HepG2 (cell line): ENCODE results near the gene CPNE8. TPM values are rescaled to one million over a fixed set of nuclear protein-coding genes. Genes with fewer than 3 reads are reported as not detected.

Experiments
- ATAC-seq: fragments of 200-7000 bp; cut with Tn5 transposase; 3 replicates; pipeline ENCODE4 v1.9.1; 2020; ENCODE audit warnings: mild to moderate bottlenecking, moderate library complexity
- BruUV-seq: library from RNA; stranded (reverse); fragments of 400-500 nt; replicated peaks from 2 replicates; lab custom pipeline; 2021; lab: Mats Ljungman, UMichigan
- CTCF ChIA-PET: fragments of 300-600 bp; formaldehyde crosslinking; extraction: SDS; loops from one replicate; lab custom pipeline; 2021; ENCODE audit warnings: low total read pairs, inconsistent platforms, low intra/inter-chr PET ratio; lab: Yijun Ruan, JAX
- POLR2A ChIA-PET: fragments of 350-600 bp; sonication (Branson Sonifier 250); formaldehyde crosslinking; loops from one replicate; lab custom pipeline; 2020; ENCODE audit warnings: antibody characterized with exemption, inconsistent platforms; lab: Yijun Ruan, JAX
- DNase-seq: peaks from one replicate; pipeline ENCODE4 v3.0.0-alpha.2; 2015; ENCODE audit warnings: low spot score
- FAIRE-seq: peaks from 3 replicates; lab custom pipeline; 2011; peaks lifted over from hg19 to GRCh38; lab: Jason Lieb, UNC
- H2AFZ ChIP-seq: one replicate; pipeline ENCODE4 v1.6.1; 2011; ENCODE audit warnings: low read length, inconsistent platforms
- H3K27ac ChIP-seq: fragments of 300-600 bp; 3 replicates; pipeline ENCODE4 v1.8.0; 2011; ENCODE audit warnings: mixed run types, mild to moderate bottlenecking, mixed read lengths, low read length, inconsistent platforms; ENCODE audit not compliant: insufficient read depth; ENCODE audit errors: extremely low read length
- H3K27me3 ChIP-seq, 2 experiments: fragments of 200-600 bp in 1 of 2; 2 replicates in 1 of 2; 3 replicates in 1 of 2; pipeline versions ENCODE4 v1.6.0 to v1.8.0; 2011; ENCODE audit warnings: low read length in 2 of 2, mild to moderate bottlenecking in 2 of 2, moderate library complexity in 2 of 2, inconsistent platforms in 1 of 2; ENCODE audit not compliant: insufficient read depth in 2 of 2, control insufficient read depth in 1 of 2
- H3K36me3 ChIP-seq, 2 experiments: fragments of 200-600 bp in 1 of 2; replicated peaks in 1 of 2; 2 replicates in 1 of 2; 3 replicates in 1 of 2; pipeline versions ENCODE4 v1.5.1 to v1.8.0; 2011; ENCODE audit warnings: low read length in 2 of 2, inconsistent platforms in 1 of 2; ENCODE audit not compliant: insufficient read depth in 2 of 2, control insufficient read depth in 1 of 2
- H3K4me1 ChIP-seq: 2 replicates; pipeline ENCODE4 v1.5.1; 2012; ENCODE audit warnings: low read length, inconsistent platforms; ENCODE audit not compliant: insufficient read depth
- H3K4me2 ChIP-seq: 2 replicates; pipeline ENCODE4 v1.6.0; 2011; ENCODE audit warnings: low read depth, low read length, inconsistent platforms
- H3K4me3 ChIP-seq, 3 experiments: fragments of 200-600 bp in 1 of 3; sonication (generic), shearing (Covaris generic) in 1 of 3; replicated peaks in 1 of 3; 2 replicates each; pipeline ENCODE4 v1.5.1; 2011 to 2016; ENCODE audit warnings: low read length in 3 of 3, inconsistent platforms in 2 of 3, low read depth in 2 of 3, mild to moderate bottlenecking in 2 of 3, control low read depth in 1 of 3, mixed read lengths in 1 of 3; ENCODE audit not compliant: insufficient read depth in 1 of 3
- H3K79me2 ChIP-seq: one replicate; pipeline ENCODE4 v1.6.1; 2011; ENCODE audit warnings: low read length, inconsistent platforms; ENCODE audit not compliant: insufficient read depth
- H3K9ac ChIP-seq: 2 replicates; pipeline ENCODE4 v1.6.0; 2011; ENCODE audit warnings: mild to moderate bottlenecking, low read depth, low read length, inconsistent platforms; ENCODE audit not compliant: insufficient read depth
- H3K9me3 ChIP-seq: 2 replicates; pipeline ENCODE4 v1.5.1; 2012; ENCODE audit warnings: mild to moderate bottlenecking, low read length
- H4K20me1 ChIP-seq: 2 replicates; pipeline ENCODE4 v1.6.0; 2011; ENCODE audit warnings: inconsistent platforms, mild to moderate bottlenecking, low read length, moderate library complexity; ENCODE audit not compliant: insufficient read depth
- ATF6 ChIP-seq: sonication (generic); formaldehyde crosslinking; conservative IDR thresholded peaks from 2 replicates; pipeline ENCODE4 v1.4.0; 2020; ENCODE audit warnings: missing genetic modification reagents
- E2F5 ChIP-seq: sonication (generic); formaldehyde crosslinking; conservative IDR thresholded peaks from 2 replicates; pipeline ENCODE4 v1.4.0; 2020; ENCODE audit warnings: missing genetic modification reagents
- FOXA3 ChIP-seq: IDR thresholded peaks from 2 replicates; pipeline ENCODE4 v1.6.1; 2016; ENCODE audit warnings: missing genetic modification reagents, missing compliant biosample characterization
- MATR3 ChIP-seq: sonication (generic); formaldehyde crosslinking; IDR thresholded peaks from 2 replicates; pipeline ENCODE4 v1.4.0; 2020; ENCODE audit warnings: missing genetic modification reagents
- RAD21 ChIP-seq: fragments of 450-650 bp; formaldehyde crosslinking; IDR thresholded peaks from 2 replicates; pipeline ENCODE4 v1.5.0; 2020; ENCODE audit warnings: mild to moderate bottlenecking
- RXRB ChIP-seq: IDR thresholded peaks from 2 replicates; pipeline ENCODE4 v1.6.1; 2016; ENCODE audit warnings: borderline replicate concordance, missing genetic modification reagents, missing compliant biosample characterization
- SMAD1 ChIP-seq: sonication (generic); formaldehyde crosslinking; IDR thresholded peaks from 2 replicates; pipeline ENCODE4 v1.4.0; 2020; ENCODE audit warnings: missing genetic modification reagents, low read depth, mild to moderate bottlenecking, borderline replicate concordance
- SRSF9 ChIP-seq: fragments of 200-400 bp; formaldehyde crosslinking; IDR thresholded peaks from 2 replicates; pipeline ENCODE4 v1.6.1; 2018; ENCODE audit warnings: borderline replicate concordance, mild to moderate bottlenecking, low read depth, low read length; ENCODE audit not compliant: insufficient read depth, poor library complexity, severe bottlenecking
- TIGD3 ChIP-seq: sonication (generic); formaldehyde crosslinking; IDR thresholded peaks from 2 replicates; pipeline ENCODE4 v1.5.1; 2020; ENCODE audit warnings: mild to moderate bottlenecking, missing genetic modification reagents, borderline replicate concordance
- ZFP91 ChIP-seq: sonication (generic); formaldehyde crosslinking; IDR thresholded peaks from 2 replicates; pipeline ENCODE4 v1.9.0; 2022; ENCODE audit warnings: missing genetic modification reagents, mild to moderate bottlenecking, borderline replicate concordance
- ZNF263 ChIP-seq: sonication (generic); formaldehyde crosslinking; IDR thresholded peaks from 2 replicates; pipeline ENCODE4 v1.4.0; 2020; ENCODE audit warnings: missing genetic modification reagents
- ZNF546 ChIP-seq: sonication (generic); formaldehyde crosslinking; conservative IDR thresholded peaks from 2 replicates; pipeline ENCODE4 v1.8.1; 2023; ENCODE audit warnings: mild to moderate bottlenecking, missing genetic modification reagents
- ZNF597 ChIP-seq: sonication (generic); formaldehyde crosslinking; IDR thresholded peaks from 2 replicates; pipeline ENCODE4 v1.5.0; 2020; ENCODE audit warnings: missing genetic modification reagents
- WGBS: methylation state at CpG from one replicate; pipeline ENCODE4 v1.1.6; 2017; ENCODE audit warnings: low lambda C conversion rate; 5-methylcytosine and 5-hydroxymethylcytosine counted together
- in situ Hi-C: cut with HindIII; loops from 2 replicates; pipeline ENCODE4 v1.10.0; 2017; ENCODE audit warnings: low pct_unique_long_range_greater_than_20kb; ENCODE audit not compliant: extremely low pct_ligation_motif_present
- intact Hi-C: fragments of 100-400 bp; cut with micrococcal nuclease; formaldehyde crosslinking; loops from one replicate; pipeline ENCODE4 v1.10.0; 2022; ENCODE audit not compliant: unreplicated experiment
- polyA plus RNA-seq, 8 experiments: library from polyadenylated mRNA; depleted of rRNA in 3 of 8; stranded (reverse) in 7 of 8; unstranded in 1 of 8; fragments of >200 nt; fragmentation: Illumina TruSeq in 4 of 8; extraction: Trizol in 4 of 8; gene quantifications; 2 replicates each; pipeline versions ENCODE4 v1.2.1 to v1.2.3, GENCODE V29; 2011 to 2016; ENCODE audit warnings: low read depth in 4 of 8, missing spikeins in 1 of 8, mixed read lengths in 1 of 8; ENCODE audit not compliant: insufficient read depth in 1 of 8
- total RNA-seq, 5 experiments: library from RNA; depleted of rRNA; stranded (reverse); fragments of >200 nt; fragmentation: Illumina TruSeq; extraction: Trizol; gene quantifications; 2 replicates each; pipeline ENCODE4 v1.2.3, GENCODE V29; 2016; ENCODE audit warnings: low read depth in 1 of 5
- TF ChIP-seq, protein P1 (sequence below): IDR thresholded peaks from 2 replicates; pipeline ENCODE4 v1.6.1; 2018; ENCODE audit warnings: missing genetic modification reagents, mild to moderate bottlenecking, missing compliant biosample characterization

CPNE8 gene
- total and polyA plus RNA-seq, 2 of the 13 experiments (the other 11 are each of a cell fraction or from before 2014, with no cell fraction given) = 2.4 to 2.7 TPM

- TF ChIP-seq TIGD3 (no peak), SMAD1 (no peak), ZFP91 (no peak), ZNF546 (CRISPR knock-in tag) (no peak), ATF6 (CRISPR knock-in tag) (no peak), ZNF263 (CRISPR knock-in tag) (no peak)
Observed at GRCh38 chr12:38926501-38926900, 21.1 kb upstream of the CPNE8 start (continued).

GRCh38 chr12:38921025-38921677, 15.8 kb upstream of the CPNE8 start:
- WGBS = under 1% methylated on average over 2 of the region's 2 CpGs
- no peaks in the 10 kb centered on the region for H3K79me2 ChIP-seq
- CTCF ChIA-PET = interaction anchor here (2.6 kb wide), 1 partner anchor 182 kb away, joined by 30 read pairs; no protein-coding TSS in a partner anchor
- no peak overlapping the region for H3K9ac ChIP-seq
- H3K27me3 ChIP-seq = no peaks in the 10 kb centered on the region
- intact Hi-C loops = loop anchor here (1.0 kb wide), 2 partner anchors 182 to 352 kb away; no protein-coding TSS in a partner anchor
- no peak overlapping the region for H3K27ac ChIP-seq
- H3K36me3 ChIP-seq = no peaks in the 10 kb centered on the region
- no peaks in the 10 kb centered on the region for H4K20me1 ChIP-seq
- no peak overlapping the region for H2AFZ ChIP-seq
- BruUV-seq = no TSS peak
- in situ Hi-C loops = loop anchor here (5.0 to 25.0 kb wide), 4 partner anchors 181 to 784 kb away; no protein-coding TSS in a partner anchor
- peak; percentile 65 for DNase-seq
- FAIRE-seq = no peak
- H3K9me3 ChIP-seq = no peaks in the 10 kb centered on the region
- no peak overlapping the region for H3K4me3 ChIP-seq
- POLR2A ChIA-PET = no interaction called here
- H3K4me1 ChIP-seq = no peaks in the 10 kb centered on the region
- H3K4me2 ChIP-seq = no peak overlapping the region
- ATAC-seq = peak; percentile 93
- TF ChIP-seq, protein P1, sequence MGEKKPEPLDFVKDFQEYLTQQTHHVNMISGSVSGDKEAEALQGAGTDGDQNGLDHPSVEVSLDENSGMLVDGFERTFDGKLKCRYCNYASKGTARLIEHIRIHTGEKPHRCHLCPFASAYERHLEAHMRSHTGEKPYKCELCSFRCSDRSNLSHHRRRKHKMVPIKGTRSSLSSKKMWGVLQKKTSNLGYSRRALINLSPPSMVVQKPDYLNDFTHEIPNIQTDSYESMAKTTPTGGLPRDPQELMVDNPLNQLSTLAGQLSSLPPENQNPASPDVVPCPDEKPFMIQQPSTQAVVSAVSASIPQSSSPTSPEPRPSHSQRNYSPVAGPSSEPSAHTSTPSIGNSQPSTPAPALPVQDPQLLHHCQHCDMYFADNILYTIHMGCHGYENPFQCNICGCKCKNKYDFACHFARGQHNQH (CRISPR knock-in tag) = no peak
- TF ChIP-seq MATR3 (CRISPR knock-in tag) (no peak), RXRB (CRISPR knock-in tag) (no peak), ZNF597 (CRISPR knock-in tag) (no peak), SRSF9 (no peak), E2F5 (no peak), RAD21 (peak; percentile 54; the same call in 1 of the 2 replicates), FOXA3 (no peak)
